HG03103 (cell line): ENCODE data around the gene AKT3.

Experiments used
- ATAC-seq: cut with Tn5 transposase; IDR thresholded peaks from one replicate; pipeline ENCODE4 v1.9.1; 2021; ENCODE audit warnings: low read depth; ENCODE audit not compliant: unreplicated experiment

AKT3 gene

DNA sequence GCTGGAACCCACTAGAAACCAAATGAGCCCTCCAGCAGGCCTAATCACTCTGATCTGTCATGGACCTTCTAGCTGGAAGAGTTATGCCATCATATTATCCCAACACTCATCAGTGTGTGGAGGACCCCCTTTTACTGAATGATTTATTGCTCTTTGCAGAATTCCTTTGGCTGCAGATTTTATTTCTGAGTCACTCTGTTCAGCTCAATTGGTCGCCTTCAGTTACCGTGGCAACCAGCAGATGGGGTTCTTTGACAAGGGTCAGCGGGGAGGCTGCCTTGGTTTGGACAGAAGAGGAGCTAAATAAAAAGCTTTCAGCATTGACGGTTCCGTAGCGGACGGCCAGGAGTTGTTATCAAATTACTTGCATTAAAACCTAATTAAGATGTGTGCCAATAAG lies 374.1 kb downstream of the AKT3 start:
- ATAC-seq: no peak

DNA sequence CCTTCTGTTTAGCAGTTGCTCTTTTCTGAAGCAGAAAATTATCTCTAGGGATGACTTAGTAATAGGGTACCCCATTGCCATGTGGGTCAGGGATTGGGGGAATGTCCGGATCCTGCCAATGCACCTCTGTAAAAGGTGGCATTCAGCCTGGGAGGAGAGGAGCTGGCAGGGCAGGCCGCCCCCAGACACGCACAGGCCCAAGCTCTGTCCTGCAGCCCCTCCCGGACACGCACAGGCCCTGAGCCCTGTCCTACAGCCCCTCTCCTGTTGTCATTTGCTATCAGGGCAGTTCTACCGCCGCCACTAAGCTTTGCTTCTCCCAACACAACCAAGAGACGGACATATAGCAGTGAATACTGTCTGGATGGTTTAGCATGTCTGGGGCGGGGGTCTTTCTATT lies 375.1 kb downstream of the AKT3 start:
- no peak for ATAC-seq

DNA sequence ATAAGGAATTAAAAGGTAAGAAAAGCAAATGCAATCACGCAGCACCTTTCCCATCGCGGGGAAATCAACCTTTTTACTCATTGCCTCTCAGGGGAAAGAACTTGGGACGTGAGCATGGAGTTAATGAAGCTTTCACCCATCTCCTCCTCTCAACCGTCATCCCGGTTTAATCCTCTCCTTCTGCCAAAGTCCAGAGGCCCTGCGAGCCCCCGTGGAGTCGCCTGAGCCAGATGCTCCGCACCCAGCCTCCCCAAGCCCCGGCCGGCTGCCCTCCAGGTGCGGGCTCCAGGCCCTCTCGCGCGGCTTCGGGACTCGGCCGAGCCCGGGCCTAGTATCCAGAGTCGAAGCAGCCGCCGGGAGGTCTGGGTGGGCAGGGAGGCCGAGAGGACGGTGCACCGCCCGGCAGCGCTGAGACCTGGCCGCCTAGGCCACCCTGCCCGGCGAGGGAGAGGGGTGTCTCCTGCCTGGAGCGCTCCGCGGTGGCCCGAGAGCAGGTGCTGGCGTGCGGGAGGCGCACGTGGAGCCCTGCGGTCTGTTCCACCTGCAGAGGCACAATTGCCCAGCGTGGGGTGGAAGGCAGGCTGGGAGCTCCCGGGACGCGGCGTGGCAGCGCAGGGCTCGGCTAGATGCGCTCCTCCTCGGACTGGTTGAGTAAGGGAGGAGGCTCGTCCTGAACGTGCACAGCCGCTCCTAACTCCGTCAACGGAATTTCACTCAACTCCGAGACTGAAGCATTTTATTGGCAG lies 375.7 kb downstream of the AKT3 start:
- no peak for ATAC-seq

DNA sequence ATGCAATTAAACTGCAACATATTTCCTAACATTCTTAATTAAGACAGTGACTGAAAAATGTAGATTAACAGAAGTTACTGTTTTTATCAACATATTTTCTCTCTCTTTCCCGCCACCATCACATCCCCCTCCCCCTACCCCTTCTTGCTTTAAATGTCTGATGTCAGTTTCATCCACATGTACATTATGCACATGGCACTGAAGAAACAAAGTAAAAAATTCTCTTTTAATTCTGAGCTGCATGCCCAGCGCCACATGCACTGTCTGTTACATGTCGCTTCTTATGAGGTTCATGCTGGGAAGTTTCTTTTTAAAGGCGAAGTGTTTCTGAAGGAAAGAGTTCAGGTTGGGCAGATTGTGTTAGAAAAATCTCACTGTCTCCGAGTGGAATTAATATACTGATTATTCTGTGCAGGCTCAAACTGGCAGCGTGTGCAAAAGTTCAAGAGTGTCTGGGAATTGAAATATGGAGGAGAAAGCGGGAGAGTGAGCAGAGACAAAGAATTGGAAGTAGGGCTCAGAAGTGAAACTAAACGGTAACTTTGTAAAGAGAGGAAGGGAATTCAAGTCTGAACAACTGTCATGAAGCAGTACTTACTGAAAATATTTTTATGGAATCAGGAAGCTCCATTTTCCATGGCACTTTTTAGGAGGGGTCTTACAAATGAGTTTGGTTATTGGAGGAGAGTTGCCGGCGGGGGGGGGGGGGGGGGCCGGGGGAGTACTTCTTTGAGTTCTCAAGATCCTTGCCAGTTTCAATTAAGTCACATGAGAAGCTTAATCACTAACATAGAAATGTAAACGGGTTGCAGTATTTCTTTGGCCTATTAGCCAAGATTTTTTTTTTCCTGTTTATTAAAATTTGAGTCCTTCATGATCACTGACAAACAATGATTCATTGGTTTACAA lies 376.6 kb downstream of the AKT3 start:
- ATAC-seq: no peak

DNA sequence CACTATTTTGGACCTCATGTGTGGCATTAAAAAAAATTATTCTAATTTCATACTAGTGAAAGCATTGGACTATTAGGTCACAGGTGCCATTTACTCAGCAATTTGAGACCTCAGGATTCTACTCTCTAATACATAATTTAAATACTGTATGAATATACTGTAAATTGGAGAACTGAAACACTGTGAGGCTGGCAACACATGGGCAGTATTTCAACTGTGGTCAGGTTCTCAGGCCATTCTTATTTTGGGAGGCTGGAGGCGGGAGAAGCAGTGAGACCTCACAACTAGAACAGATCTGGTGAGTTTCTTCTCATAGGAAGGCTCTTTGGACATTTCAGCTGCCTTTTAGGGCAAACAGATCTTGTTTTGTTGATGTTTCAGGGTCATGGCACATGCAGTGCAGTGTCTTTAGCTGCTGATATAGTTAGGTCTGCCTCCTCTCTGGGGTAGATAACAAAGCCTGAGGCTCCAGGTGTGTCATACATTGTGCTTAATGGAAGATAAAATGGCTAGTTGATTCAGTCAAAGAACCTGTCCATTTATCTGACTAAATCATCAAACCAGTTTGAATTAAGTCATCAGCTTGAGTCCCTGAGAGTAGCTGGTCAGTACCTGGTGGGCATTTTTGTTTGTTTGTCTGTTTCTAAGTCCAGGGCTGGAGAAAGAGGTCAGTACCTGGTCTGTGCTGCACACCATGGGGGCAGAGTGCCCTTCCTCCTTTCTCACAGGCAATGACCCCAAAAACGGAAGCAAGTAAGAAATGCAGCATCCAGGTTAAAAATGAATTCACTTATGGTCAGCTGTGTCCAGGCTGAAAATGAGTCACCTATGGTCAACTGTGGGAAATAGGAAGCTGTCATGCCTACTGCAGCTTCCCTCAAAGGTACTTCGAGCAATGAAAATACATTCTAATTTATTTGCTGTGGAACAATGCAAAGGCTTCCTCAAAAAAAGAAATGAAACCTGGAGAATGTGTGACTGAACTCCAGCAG lies 378.0 kb downstream of the AKT3 start:
- ATAC-seq: peak; percentile 70

DNA sequence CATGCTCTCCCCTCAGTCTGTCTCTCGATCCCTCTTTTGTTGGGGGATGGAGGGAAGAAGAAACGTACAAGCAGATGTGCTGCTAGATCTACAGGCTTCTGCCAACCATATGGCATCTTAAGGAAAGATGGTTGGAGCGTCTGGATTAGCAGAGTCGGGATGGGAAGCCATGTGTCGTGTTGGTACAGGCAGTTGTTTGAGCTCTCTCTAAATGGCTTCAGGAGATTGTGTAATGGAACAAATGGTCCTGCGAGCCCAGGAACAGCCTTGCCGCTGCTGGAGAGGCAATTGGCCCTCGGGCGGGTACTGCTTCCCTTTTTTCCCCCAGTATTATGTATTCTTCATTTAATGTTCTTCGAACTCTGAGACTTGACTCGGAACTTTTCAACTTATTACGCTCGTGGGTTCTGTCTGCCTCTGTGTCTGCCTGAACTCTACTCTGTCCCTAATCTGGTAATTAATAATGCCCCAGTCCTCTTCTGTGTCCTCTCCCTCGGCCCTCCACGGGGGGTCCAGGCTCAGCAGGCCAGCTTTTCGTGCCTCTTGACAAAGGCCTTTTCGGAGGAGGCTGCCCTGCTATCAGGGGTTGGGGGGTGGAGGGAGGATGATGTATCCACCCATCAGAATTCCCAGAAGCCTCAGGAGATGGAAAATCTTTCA lies 378.9 kb downstream of the AKT3 start:
- ATAC-seq: no peak

DNA sequence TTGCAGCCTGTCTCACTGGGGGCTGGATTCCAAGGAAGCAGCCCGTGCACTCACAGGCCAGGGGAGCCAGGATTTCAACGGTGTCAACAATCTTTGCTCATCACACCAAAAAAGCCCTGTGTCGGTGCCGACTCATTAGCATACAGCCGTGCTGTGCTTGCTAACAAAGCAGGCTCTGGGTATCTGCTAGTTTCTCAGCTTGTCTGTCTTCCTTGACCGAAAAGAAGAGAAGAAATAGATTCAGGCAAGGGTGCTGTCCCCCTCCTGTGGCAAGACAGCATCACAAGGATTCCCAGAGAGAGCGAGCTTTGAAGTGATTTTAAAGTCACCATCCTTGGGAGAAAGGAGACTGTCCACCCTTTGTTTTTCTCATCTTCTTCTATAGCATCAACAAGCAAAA lies 379.5 kb downstream of the AKT3 start:
- no peak for ATAC-seq

DNA sequence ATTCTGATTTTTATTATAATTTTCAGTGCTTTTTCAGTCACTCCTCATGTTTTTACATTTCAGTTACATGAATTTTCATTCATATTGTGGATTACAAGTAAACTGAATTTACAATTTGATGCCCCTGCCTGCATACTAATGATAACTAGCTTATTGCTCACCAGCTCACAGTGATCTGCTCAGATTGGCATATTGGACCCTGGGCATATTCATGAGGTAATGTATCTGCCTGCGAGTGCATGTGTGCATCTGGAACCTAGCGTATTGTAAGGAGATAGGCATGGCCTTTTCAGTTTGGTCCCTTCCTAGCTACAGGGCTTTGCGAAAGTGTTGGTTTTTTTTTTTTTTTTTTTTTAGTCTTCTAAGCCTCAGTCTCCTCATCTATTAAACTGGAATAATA lies 380.5 kb downstream of the AKT3 start:
- no peak for ATAC-seq

DNA sequence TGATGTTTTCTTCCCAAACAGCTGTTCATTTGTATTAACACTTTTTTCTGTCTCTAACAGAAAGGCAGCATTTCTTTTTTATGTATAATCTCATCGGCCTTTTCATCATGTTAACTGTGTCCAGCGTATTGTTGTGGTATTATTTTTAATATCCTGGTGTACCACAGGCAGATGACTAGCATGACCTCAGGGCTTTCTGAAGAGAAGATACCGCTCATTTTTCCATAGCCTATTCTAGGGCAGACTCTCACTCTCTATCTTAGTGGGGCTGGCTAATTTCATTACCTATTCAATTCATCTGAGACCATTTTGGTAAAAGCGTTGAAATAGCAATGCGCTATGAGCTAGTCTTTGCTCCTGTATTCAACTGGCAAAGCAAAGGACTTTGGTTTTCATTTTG lies 384.3 kb downstream of the AKT3 start:
- ATAC-seq: peak; percentile 60

DNA sequence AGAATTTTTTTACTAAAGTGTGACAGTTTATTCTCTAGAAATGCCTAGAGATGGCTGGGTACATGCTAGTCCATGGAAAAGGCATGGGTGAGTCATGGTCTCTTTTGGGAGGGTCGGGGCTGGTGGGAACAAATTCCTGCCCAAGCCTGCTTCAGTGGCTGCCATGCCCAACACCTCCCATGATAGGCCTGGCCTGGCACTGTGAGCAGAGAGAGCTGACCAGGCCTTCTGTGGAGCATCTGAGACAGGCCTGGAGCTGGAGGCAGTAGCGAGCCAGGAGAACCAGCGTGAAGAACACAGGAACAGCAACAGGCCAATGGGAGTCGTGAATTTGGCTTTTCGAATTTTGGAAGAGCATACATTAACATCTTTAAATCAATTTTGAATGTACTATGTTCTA lies 385.0 kb downstream of the AKT3 start:
- no peak for ATAC-seq

DNA sequence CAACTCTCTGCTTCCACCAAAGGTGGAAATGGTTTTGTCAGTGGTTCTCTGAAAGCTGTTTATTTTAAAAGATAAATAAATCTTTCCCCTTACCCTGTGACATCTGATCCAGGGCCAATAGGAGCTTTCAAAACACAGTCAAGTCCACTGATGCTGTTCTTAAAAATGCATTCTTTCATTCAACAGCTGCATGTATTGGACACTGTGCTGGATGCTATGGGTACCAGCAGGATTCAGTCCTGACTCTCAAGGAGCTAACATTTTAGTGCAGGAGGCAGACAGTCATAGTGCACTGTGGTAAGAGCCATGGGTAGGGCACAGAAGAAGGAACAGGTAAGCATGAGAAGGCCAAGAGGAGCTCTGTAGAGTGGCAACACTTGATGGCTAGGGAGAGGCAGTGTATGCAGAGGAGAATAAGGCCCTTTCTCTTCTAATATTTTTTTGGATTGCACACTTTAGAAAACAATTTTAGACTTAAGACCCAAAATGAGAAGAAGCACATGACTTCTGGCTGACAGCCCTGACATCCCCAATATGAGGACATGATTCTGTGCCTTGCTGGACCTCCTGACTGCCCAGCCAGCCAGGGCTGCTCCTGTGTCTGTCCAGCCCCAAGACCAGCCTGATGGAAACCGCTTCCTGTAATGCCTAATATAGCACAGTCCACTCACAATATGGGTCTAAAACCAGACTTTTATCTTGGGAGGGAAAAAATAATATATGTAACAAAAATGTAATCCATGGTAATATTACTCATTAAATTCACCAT lies 386.9 kb downstream of the AKT3 start:
- no peak for ATAC-seq

DNA sequence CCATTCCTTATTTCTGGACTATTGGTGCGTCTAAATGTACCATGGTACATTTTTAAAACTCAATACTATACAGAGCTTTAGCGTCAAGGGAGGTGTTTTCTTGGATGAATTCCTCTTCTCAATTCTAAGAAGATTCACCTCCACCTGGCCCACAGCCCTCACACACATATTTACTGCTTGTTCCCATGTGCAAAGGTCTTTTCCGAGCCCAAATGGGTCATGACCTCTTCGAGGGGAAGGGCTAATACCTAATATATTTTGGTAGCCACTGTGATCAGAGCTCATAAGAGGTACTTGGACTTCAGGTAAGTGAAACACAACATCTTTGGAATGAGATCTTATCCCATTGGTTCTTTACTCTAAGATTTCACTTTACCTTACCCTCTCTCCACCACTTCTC lies 388.3 kb downstream of the AKT3 start:
- no peak for ATAC-seq

DNA sequence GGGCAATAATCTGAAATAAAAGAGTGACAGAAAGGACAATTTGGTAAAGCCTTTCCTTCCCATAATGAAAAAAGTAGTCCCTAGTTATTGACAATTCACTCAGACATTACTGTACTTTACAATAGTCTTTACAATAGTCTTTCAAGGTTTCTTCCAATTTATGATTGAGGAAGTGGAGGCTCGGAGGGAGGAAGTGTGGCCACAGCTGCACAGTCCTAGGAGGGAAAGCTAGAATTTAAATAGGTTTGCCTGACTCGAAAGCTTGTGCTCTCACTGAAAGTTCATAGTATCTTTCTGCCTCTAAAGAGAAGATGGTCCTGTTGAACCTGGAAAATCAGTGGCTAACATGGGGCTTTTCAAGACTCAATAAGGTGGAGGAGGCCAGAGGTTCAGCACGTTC lies 391.0 kb downstream of the AKT3 start:
- no peak for ATAC-seq

DNA sequence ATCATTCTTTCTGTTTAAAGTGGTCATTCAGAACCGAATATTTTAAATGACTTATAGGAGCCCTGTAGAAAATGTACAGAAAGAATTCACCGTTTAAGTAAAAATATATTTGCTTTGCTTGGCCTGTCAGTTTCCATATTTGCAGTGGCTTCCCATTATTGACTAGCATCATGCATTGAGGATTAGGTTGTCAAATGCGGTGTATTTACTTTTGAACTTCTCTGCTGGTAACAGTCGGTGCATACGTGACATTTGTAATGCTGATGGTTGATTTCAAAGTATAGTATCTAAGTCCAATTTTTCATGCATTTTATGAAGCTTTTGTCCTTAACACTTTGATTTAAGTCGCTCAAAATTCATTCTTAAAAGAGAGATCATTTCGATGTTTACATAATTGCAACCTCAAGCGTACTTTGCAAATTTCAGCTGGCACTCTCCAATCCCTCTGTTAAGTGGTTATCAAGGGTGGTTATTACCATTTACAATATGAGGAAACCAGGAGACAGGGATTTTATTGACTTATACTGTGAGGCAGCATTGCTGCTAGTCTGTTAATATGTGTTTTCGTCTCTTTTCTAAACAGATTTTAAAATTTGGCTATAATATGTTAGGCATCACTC lies 392.6 kb downstream of the AKT3 start:
- ATAC-seq: no peak

DNA sequence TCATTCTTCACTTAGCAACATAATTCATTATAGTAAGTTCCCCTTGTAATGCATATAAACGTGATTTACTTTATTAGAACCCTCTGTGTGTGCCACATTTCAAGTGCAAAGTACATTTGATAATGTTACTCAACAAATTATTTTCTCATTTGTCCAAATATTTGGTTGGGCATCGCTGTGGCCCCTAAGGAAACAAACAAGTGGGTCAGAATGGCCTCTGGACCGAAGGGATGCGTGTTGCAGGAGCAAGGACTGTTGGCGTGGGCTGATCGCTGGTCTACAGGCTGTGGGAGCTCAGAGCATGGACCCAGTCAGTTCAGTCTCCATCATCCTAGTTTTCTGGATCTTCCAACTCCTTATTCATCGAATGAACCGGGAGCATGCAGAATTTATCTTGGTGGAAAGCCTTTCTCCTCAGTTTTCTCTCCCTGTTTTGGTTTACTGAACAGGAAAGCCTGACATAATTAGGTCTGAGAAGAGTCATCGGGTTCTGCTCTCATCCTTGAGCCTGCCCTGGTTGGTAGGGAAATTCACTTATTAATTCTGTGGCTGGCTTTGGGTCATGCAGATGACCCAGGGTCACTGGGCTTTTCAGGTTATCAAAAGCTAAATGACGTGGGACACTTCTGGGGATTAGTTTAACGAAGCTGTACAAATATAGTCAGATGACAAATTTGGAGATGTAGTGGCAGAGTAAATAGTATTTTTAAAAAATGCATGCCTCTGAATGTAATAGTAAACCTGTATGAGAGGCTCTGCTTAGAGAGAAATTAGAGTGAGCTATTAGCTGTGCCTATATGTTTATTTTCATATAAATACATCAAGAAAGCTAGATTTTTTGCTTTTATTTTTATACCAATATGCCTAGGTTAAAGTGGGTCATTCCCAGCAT lies 394.0 kb downstream of the AKT3 start:
- no peak for ATAC-seq

DNA sequence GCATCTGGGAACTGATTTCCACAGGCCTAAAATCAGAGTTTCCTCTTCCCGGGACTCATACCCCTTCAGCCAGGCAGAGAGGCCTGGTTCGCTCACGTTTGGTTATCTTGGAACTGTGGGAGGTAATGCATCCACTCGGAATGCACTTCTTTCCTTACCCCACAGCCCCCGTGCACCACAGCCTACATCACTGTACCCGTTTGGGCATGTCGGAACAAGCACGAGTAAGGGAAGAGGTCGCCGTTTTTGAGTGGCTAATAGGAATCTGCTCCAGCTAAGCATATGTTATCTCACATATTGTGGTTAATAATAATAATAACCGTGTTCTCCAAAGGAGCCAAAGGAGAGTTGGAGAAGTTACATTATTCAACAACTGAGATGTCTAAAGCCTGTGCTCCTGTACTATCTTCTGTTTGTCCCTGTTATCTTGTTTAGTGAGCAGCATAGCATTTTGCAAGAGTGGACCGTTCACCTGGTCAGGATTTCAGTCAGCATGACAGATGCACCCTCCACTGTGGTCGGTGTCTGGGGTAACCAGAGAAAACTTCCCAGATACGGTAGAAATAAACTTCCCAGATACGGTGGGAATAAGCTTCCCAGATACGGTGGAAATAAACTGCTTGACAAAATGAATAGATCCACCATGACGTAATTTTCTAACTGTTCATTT lies 395.6 kb downstream of the AKT3 start:
- no peak for ATAC-seq

DNA sequence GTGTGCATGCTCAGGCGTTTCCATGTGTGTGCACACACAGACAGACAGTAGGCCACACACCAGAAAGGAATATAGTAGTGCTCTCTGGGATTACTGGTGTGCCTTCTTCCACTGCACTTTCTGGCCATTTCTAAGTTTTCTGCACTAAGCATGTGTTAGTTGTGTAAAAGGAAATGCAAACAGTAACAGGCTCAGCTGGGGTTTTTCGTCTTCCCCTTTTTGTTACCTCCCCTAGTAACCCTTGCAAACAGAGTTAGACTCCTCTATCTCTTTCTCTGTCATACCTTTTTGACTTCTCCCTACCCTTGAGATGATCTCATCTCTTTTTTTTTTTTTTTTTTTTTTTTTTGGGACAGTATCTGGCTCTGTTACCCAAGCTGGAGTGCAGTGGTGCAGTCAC lies 398.0 kb downstream of the AKT3 start:
- no peak for ATAC-seq

DNA sequence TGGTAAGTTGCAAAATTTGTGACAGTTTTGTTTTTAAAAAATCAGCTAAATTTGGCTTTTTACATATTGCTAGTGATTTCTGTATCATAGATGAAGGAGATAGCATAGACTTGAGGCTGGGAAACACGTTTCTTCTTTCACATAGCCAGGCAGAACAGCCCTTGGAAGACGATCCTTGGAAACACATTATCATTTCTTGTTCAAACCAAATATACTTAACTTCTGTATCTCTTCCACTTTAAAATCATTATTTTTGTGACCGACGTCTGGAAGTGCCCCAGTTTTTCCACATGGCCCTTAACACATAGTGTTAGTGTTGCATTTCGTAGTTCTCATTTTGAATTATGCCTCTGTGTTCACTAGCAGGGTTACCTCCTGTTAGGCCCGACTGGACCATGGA lies 400.7 kb downstream of the AKT3 start:
- ATAC-seq: no peak
